SK-N-SH treated with all-trans-retinoic acid at 6 μM for 48 hours (cell line): ENCODE data around the gene RRP12.

Experiments
- ATAC-seq: fragments of 200-7000 bp; cut with Tn5 transposase; 3 replicates; pipeline ENCODE4 v1.9.1; 2020; ENCODE audit warnings: mild to moderate bottlenecking, moderate library complexity
- ARNTL ChIP-seq: fragments of 450-650 bp; formaldehyde crosslinking; IDR thresholded peaks from 2 replicates; pipeline ENCODE4 v1.5.0; 2020; ENCODE audit warnings: low read depth, mild to moderate bottlenecking, moderate library complexity, borderline replicate concordance
- BACH2 ChIP-seq: fragments of 250-450 bp; sonication (Bioruptor Pico); IDR thresholded peaks from 2 replicates; pipeline ENCODE4 v1.9.0; 2021; ENCODE audit warnings: mild to moderate bottlenecking, borderline replicate concordance
- CREB5 ChIP-seq: fragments of 250-450 bp; sonication (Bioruptor Pico); IDR thresholded peaks from 2 replicates; pipeline ENCODE4 v1.5.1; 2020; ENCODE audit warnings: low read depth, mild to moderate bottlenecking, moderate library complexity
- CSDC2 ChIP-seq: fragments of 250-450 bp; sonication (Bioruptor Pico); IDR thresholded peaks from 2 replicates; pipeline ENCODE4 v1.5.0; 2020; ENCODE audit warnings: mild to moderate bottlenecking, moderate library complexity
- CSRNP3 ChIP-seq: fragments of 250-450 bp; sonication (Bioruptor Pico); IDR thresholded peaks from 2 replicates; pipeline ENCODE4 v1.5.1; 2021; ENCODE audit warnings: mild to moderate bottlenecking, moderate library complexity
- ESRRG ChIP-seq: fragments of 250-450 bp; sonication (Bioruptor Pico); IDR thresholded peaks from 2 replicates; pipeline ENCODE4 v1.6.1; 2021; ENCODE audit warnings: mild to moderate bottlenecking
- GLIS3 ChIP-seq: fragments of 250-450 bp; sonication (Bioruptor Pico); IDR thresholded peaks from 2 replicates; pipeline ENCODE4 v1.5.0; 2020; ENCODE audit warnings: mild to moderate bottlenecking, moderate library complexity
- OSR1 ChIP-seq: fragments of 250-450 bp; sonication (Bioruptor Pico); IDR thresholded peaks from 2 replicates; pipeline ENCODE4 v1.8.0; 2022; ENCODE audit warnings: moderate library complexity, mild to moderate bottlenecking, inconsistent platforms
- PATZ1 ChIP-seq: fragments of 250-450 bp; sonication (Bioruptor Pico); IDR thresholded peaks from 2 replicates; pipeline ENCODE4 v1.8.0; 2020; ENCODE audit warnings: mild to moderate bottlenecking, moderate library complexity, borderline replicate concordance
- POU6F1 ChIP-seq: fragments of 250-450 bp; sonication (Bioruptor Pico); IDR thresholded peaks from 2 replicates; pipeline ENCODE4 v1.8.0; 2021; ENCODE audit warnings: low read depth, mild to moderate bottlenecking, moderate library complexity, borderline replicate concordance
- PPARA ChIP-seq: fragments of 250-450 bp; sonication (Bioruptor Pico); IDR thresholded peaks from 2 replicates; pipeline ENCODE4 v1.5.0; 2020; ENCODE audit warnings: mild to moderate bottlenecking, borderline replicate concordance
- RARB ChIP-seq: fragments of 250-450 bp; sonication (Bioruptor Pico); IDR thresholded peaks from 2 replicates; pipeline ENCODE4 v1.8.0; 2021; ENCODE audit warnings: mild to moderate bottlenecking, moderate library complexity
- SNAI2 ChIP-seq: fragments of 250-450 bp; sonication (Bioruptor Pico); IDR thresholded peaks from 2 replicates; pipeline ENCODE4 v1.5.0; 2020; ENCODE audit warnings: mild to moderate bottlenecking, moderate library complexity
- TCF4 ChIP-seq: fragments of 250-450 bp; sonication (Bioruptor Pico); IDR thresholded peaks from 2 replicates; pipeline ENCODE4 v1.8.0; 2021; ENCODE audit warnings: mild to moderate bottlenecking, moderate library complexity, borderline replicate concordance
- TOX ChIP-seq: fragments of 250-450 bp; sonication (Bioruptor Pico); IDR thresholded peaks from 2 replicates; pipeline ENCODE4 v1.8.0; 2021; ENCODE audit warnings: mild to moderate bottlenecking, moderate library complexity, borderline replicate concordance
- TSHZ2 ChIP-seq: fragments of 250-450 bp; sonication (Bioruptor Pico); IDR thresholded peaks from 2 replicates; pipeline ENCODE4 v1.5.0; 2020; ENCODE audit warnings: mild to moderate bottlenecking, moderate library complexity
- ZFP3 ChIP-seq: fragments of 250-450 bp; sonication (Bioruptor Pico); IDR thresholded peaks from 2 replicates; pipeline ENCODE4 v1.5.0; 2020; ENCODE audit warnings: mild to moderate bottlenecking, moderate library complexity
- ZFP30 ChIP-seq: fragments of 450-650 bp; formaldehyde crosslinking; IDR thresholded peaks from 2 replicates; pipeline ENCODE4 v1.5.0; 2022; ENCODE audit warnings: mild to moderate bottlenecking, moderate library complexity
- ZNF565 ChIP-seq: fragments of 450-650 bp; formaldehyde crosslinking; conservative IDR thresholded peaks from 2 replicates; pipeline ENCODE4 v1.5.0; 2020; ENCODE audit warnings: low read depth, mild to moderate bottlenecking, moderate library complexity
- ZNF70 ChIP-seq: fragments of 450-650 bp; formaldehyde crosslinking; IDR thresholded peaks from 2 replicates; pipeline ENCODE4 v1.5.0; 2020; ENCODE audit warnings: mild to moderate bottlenecking, moderate library complexity
- ZNF8 ChIP-seq: fragments of 450-650 bp; formaldehyde crosslinking; IDR thresholded peaks from 2 replicates; pipeline ENCODE4 v1.5.0; 2020; ENCODE audit warnings: mild to moderate bottlenecking, moderate library complexity

RRP12 gene

GRCh38 chr10:97358349-97358748 lies 42.8 kb downstream of the RRP12 start:
- ATAC-seq, result no peak
- no peak for TF ChIP-seq RARB (CRISPR knock-in tag)
- no peak for TF ChIP-seq TSHZ2
- TF ChIP-seq OSR1, result no peak
- TF ChIP-seq POU6F1, result no peak
- TF ChIP-seq TCF4 (CRISPR knock-in tag), result no peak
- no peak for TF ChIP-seq ARNTL
- no peak for TF ChIP-seq PATZ1
- TF ChIP-seq ZNF70 (CRISPR knock-in tag), result no peak
- no peak for TF ChIP-seq ZFP3 (CRISPR knock-in tag)
- TF ChIP-seq TOX (CRISPR knock-in tag), result no peak
- no peak for TF ChIP-seq SNAI2 (CRISPR knock-in tag)
- no peak for TF ChIP-seq CSRNP3 (CRISPR knock-in tag)

- no peak for ATAC-seq
- TF ChIP-seq POU6F1 (no peak), CSRNP3 (CRISPR knock-in tag) (no peak), ARNTL (no peak), CREB5 (CRISPR knock-in tag) (no peak), TCF4 (CRISPR knock-in tag) (no peak), SNAI2 (CRISPR knock-in tag) (no peak), PPARA (CRISPR knock-in tag) (no peak), ZFP30 (CRISPR knock-in tag) (no peak), ESRRG (no peak), ZNF565 (CRISPR knock-in tag) (no peak), TSHZ2 (no peak), ZFP3 (CRISPR knock-in tag) (no peak), TOX (CRISPR knock-in tag) (no peak), ZNF8 (CRISPR knock-in tag) (no peak), PATZ1 (no peak), OSR1 (no peak), CSDC2 (CRISPR knock-in tag) (no peak), BACH2 (no peak), GLIS3 (CRISPR knock-in tag) (no peak)
- TF ChIP-seq, all 23 proteins: peak for 0
Observed at GRCh38 chr10:97356918-97357317, 44.2 kb downstream of the RRP12 start.
